ENCODE data around the gene CRYGD.
"Not testable (repeated sequence)": the region's sequence is repeated elsewhere in the genome, so short reads cannot be mapped to it uniquely, and the experiment has no call there.

CRYGD gene

GRCh38 chr2:208101716-208102631, 22.4 kb downstream of the CRYGD start:
- TF ChIP-seq CTCF (conservative IDR thresholded peaks at IDR 0.05) (peak; percentile 69), ZFX (IDR thresholded peaks at IDR 0.05) (no peak)

GRCh38 chr2:208099682-208100470, 24.4 kb downstream of the CRYGD start:
- TF ChIP-seq CTCF (conservative IDR thresholded peaks at IDR 0.05) (no peak), ZFX (IDR thresholded peaks at IDR 0.05) (no peak)
- no peak overlapping the region for H3K27ac ChIP-seq

More at GRCh38 chr2:208101716-208102631, 22.4 kb downstream of the CRYGD start:
- H3K27ac ChIP-seq = no peak overlapping the region

GRCh38 chr2:208098701-208099100, 25.6 kb downstream of the CRYGD start:
- H3K27ac ChIP-seq = not testable (repeated sequence)

GRCh38 chr2:208098267-208098666, 26.1 kb downstream of the CRYGD start:
- TF ChIP-seq ZFX (IDR thresholded peaks at IDR 0.05) (no peak), CTCF (conservative IDR thresholded peaks at IDR 0.05) (no peak)
- no peak overlapping the region for H3K27ac ChIP-seq

- no peak overlapping the region for H3K27ac ChIP-seq
- TF ChIP-seq ZFX (IDR thresholded peaks at IDR 0.05) (no peak), CTCF (conservative IDR thresholded peaks at IDR 0.05) (no peak)
Measured at GRCh38 chr2:208097801-208098200, 26.5 kb downstream of the CRYGD start.

- no peak for TF ChIP-seq CTCF (conservative IDR thresholded peaks at IDR 0.05)
- no peak for TF ChIP-seq ZFX (IDR thresholded peaks at IDR 0.05)
- H3K27ac ChIP-seq = no peak overlapping the region
Measured at GRCh38 chr2:208097313-208097712, 27.0 kb downstream of the CRYGD start.

GRCh38 chr2:208096080-208096479, 28.2 kb downstream of the CRYGD start:
- TF ChIP-seq CTCF (conservative IDR thresholded peaks at IDR 0.05) (no peak), ZFX (IDR thresholded peaks at IDR 0.05) (no peak)
- no peak overlapping the region for H3K27ac ChIP-seq
